Trophoblast cell (in vitro differentiated cells and primary cell): ENCODE measurements around the gene CYP27C1.

ENCODE experiments used
- DNase-seq, 2 donors: peaks; one replicate each; pipeline ENCODE4 v3.0.0-alpha.2; 2016
- H2AFZ ChIP-seq: 2 replicates; pipeline ENCODE4 v1.6.1; 2013; ENCODE audit warnings: low read length, moderate library complexity, mild to moderate bottlenecking; ENCODE audit not compliant: insufficient read depth, poor library complexity
- H2AK5ac ChIP-seq: 2 replicates; pipeline ENCODE4 v1.6.1; 2013; ENCODE audit warnings: mild to moderate bottlenecking, low read length
- H2BK120ac ChIP-seq: 2 replicates; pipeline ENCODE4 v1.6.1; 2013; ENCODE audit warnings: low read length, mild to moderate bottlenecking, moderate library complexity; ENCODE audit not compliant: insufficient read depth, poor library complexity
- H2BK12ac ChIP-seq: 2 replicates; pipeline ENCODE4 v1.6.1; 2013; ENCODE audit warnings: mild to moderate bottlenecking, low read length, moderate library complexity
- H2BK5ac ChIP-seq: 2 replicates; pipeline ENCODE4 v1.6.1; 2013; ENCODE audit warnings: low read length, low read depth, moderate library complexity, mild to moderate bottlenecking; ENCODE audit not compliant: poor library complexity
- H3K14ac ChIP-seq: 2 replicates; pipeline ENCODE4 v1.6.1; 2013; ENCODE audit warnings: mild to moderate bottlenecking, low read length
- H3K18ac ChIP-seq: 2 replicates; pipeline ENCODE4 v1.6.1; 2013; ENCODE audit warnings: mild to moderate bottlenecking, low read length
- H3K23ac ChIP-seq: 2 replicates; pipeline ENCODE4 v1.6.1; 2013; ENCODE audit warnings: low read length
- H3K27ac ChIP-seq: 2 replicates; pipeline ENCODE4 v1.5.1; 2013; ENCODE audit warnings: low read depth, mild to moderate bottlenecking, inconsistent platforms, low read length, moderate library complexity
- H3K27me3 ChIP-seq: 2 replicates; pipeline ENCODE4 v1.6.1; 2013; ENCODE audit warnings: inconsistent platforms, mild to moderate bottlenecking, low read length, moderate library complexity; ENCODE audit not compliant: insufficient read depth
- H3K36me3 ChIP-seq, 2 experiments: 1 replicate in 1 of 2; 2 replicates in 1 of 2; pipeline ENCODE4 v1.6.1; 2013; ENCODE audit warnings: low read length in 2 of 2, mild to moderate bottlenecking in 2 of 2, moderate library complexity in 1 of 2; ENCODE audit not compliant: insufficient read depth in 2 of 2, control insufficient read depth in 1 of 2
- H3K4ac ChIP-seq: 2 replicates; pipeline ENCODE4 v1.6.1; 2013; ENCODE audit warnings: low read depth, mild to moderate bottlenecking, low read length, moderate library complexity
- H3K4me1 ChIP-seq, 2 experiments: 1 replicate in 1 of 2; 2 replicates in 1 of 2; pipeline ENCODE4 v1.6.1; 2013; ENCODE audit warnings: low read length in 2 of 2, mild to moderate bottlenecking in 2 of 2, moderate library complexity in 1 of 2; ENCODE audit not compliant: insufficient read depth in 2 of 2, control insufficient read depth in 1 of 2
- H3K4me2 ChIP-seq: 2 replicates; pipeline ENCODE4 v1.6.1; 2013; ENCODE audit warnings: inconsistent platforms, mild to moderate bottlenecking, low read length, moderate library complexity
- H3K4me3 ChIP-seq: 2 replicates; pipeline ENCODE4 v1.5.1; 2013; ENCODE audit warnings: mild to moderate bottlenecking, low read depth, low read length, inconsistent platforms
- H3K79me1 ChIP-seq: one replicate; pipeline ENCODE4 v1.6.1; 2013; ENCODE audit warnings: low read length
- H3K79me2 ChIP-seq: 2 replicates; pipeline ENCODE4 v1.6.1; 2013; ENCODE audit warnings: low read length, mild to moderate bottlenecking; ENCODE audit not compliant: control insufficient read depth, insufficient read depth, poor library complexity
- H3K9ac ChIP-seq: 2 replicates; pipeline ENCODE4 v1.6.1; 2013; ENCODE audit warnings: mild to moderate bottlenecking, low read length
- H3K9me3 ChIP-seq: 2 replicates; pipeline ENCODE4 v1.6.1; 2013; ENCODE audit warnings: low read depth, mild to moderate bottlenecking, control low read depth, inconsistent platforms, low read length; ENCODE audit not compliant: insufficient read depth
- H4K12ac ChIP-seq: 2 replicates; pipeline ENCODE4 v1.6.1; 2013; ENCODE audit warnings: low read depth, mild to moderate bottlenecking, low read length, moderate library complexity
- H4K8ac ChIP-seq: 2 replicates; pipeline ENCODE4 v1.6.1; 2013; ENCODE audit warnings: low read depth, mild to moderate bottlenecking, low read length, moderate library complexity
- H4K91ac ChIP-seq: one replicate; pipeline ENCODE4 v1.6.1; 2013; ENCODE audit warnings: low read depth, mild to moderate bottlenecking, low read length, moderate library complexity
- WGBS: extraction: QIAGEN DNeasy Blood & Tissue Kit; methylation state at CpG from one replicate; pipeline ENCODE4 v1.1.7; 2013; ENCODE audit warnings: missing lambda C conversion rate; ENCODE audit not compliant: insufficient read length, insufficient coverage; ENCODE audit errors: extremely low coverage; 5-methylcytosine and 5-hydroxymethylcytosine counted together

The CYP27C1 gene

DNA sequence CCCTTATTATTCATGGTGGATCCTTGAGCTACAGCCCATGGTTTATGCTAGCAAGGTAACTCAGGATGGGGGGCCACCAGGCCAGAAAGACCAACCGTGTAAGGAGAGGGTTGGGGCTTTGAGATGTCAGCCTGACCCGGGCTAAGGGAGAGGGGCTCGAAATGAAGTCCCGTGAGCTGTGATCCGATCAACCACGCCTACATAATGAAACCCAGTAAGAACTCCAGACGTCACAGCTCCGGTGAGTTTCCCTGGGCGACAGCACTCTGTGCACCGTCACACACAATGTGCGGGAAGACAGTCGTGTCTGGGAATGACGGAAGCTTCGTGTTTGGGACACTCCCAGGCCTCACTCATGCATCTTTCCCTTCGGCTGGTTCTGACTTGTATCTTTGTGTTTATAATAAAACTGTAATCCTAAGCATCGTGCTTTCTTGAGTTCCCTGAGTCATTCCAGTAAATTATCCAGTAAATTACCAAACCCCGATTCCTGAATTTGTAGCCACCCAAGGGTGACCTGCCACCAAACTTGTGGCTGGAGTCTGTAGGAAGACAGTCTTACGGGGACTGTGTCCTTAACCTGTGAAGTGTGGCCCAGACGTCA lies 44.2 kb downstream of the CYP27C1 start:
- peaks cover 3% of the 10 kb centered on the region for H3K9me3 ChIP-seq
- H3K23ac ChIP-seq, result no peak overlapping the region
- no peaks in the 10 kb centered on the region for H3K36me3 ChIP-seq
- no peak overlapping the region for H4K8ac ChIP-seq
- H3K9ac ChIP-seq, result no peak overlapping the region
- no peak for DNase-seq
- H3K4me1 ChIP-seq, result peaks cover 2 to 4% of the 10 kb centered on the region in 2 experiments
- no peak overlapping the region for H2BK120ac ChIP-seq
- H3K14ac ChIP-seq, result no peak overlapping the region
- H4K12ac ChIP-seq, result no peak overlapping the region
- no peak overlapping the region for H3K18ac ChIP-seq
- no peak overlapping the region for H2AK5ac ChIP-seq
- no peak overlapping the region for H3K4me3 ChIP-seq
- no peaks in the 10 kb centered on the region for H3K79me1 ChIP-seq
- H3K4ac ChIP-seq, result no peak overlapping the region
- H3K4me2 ChIP-seq, result no peak overlapping the region
- H4K91ac ChIP-seq, result no peak overlapping the region
- H3K27ac ChIP-seq, result no peak overlapping the region
- no peak overlapping the region for H2AFZ ChIP-seq
- no CpG with 5 or more reads among the region's 19 CpGs for WGBS
- H3K79me2 ChIP-seq, result no peaks in the 10 kb centered on the region
- H3K27me3 ChIP-seq, result no peaks in the 10 kb centered on the region
- no peak overlapping the region for H2BK5ac ChIP-seq
- H2BK12ac ChIP-seq, result no peak overlapping the region

- WGBS, result no CpG with 5 or more reads among the region's 13 CpGs
- H3K27ac ChIP-seq, result no peak overlapping the region
- H3K14ac ChIP-seq, result no peak overlapping the region
- H3K4me2 ChIP-seq, result no peak overlapping the region
- no peak overlapping the region for H3K18ac ChIP-seq
- H4K8ac ChIP-seq, result no peak overlapping the region
- no peak overlapping the region for H2AFZ ChIP-seq
- H3K23ac ChIP-seq, result no peak overlapping the region
- no peak overlapping the region for H4K91ac ChIP-seq
- H3K36me3 ChIP-seq, result no peaks in the 10 kb centered on the region
- no peak overlapping the region for H2BK120ac ChIP-seq
- no peak overlapping the region for H3K4me3 ChIP-seq
- H2AK5ac ChIP-seq, result no peak overlapping the region
- no peak overlapping the region for H3K9ac ChIP-seq
- H3K79me2 ChIP-seq, result no peaks in the 10 kb centered on the region
- no peak overlapping the region for H2BK5ac ChIP-seq
- no peaks in the 10 kb centered on the region for H3K27me3 ChIP-seq
- H3K4me1 ChIP-seq, result peaks cover 6 to 10% of the 10 kb centered on the region in 2 experiments
- H4K12ac ChIP-seq, result no peak overlapping the region
- no peak overlapping the region for H2BK12ac ChIP-seq
- no peaks in the 10 kb centered on the region for H3K79me1 ChIP-seq
- DNase-seq, result no peak
- peaks cover 3% of the 10 kb centered on the region for H3K9me3 ChIP-seq
- H3K4ac ChIP-seq, result no peak overlapping the region
Observed at GRCh38 chr2:127175041-127175721, 44.9 kb downstream of the CYP27C1 start.

GRCh38 chr2:127174640-127175039 lies 45.5 kb downstream of the CYP27C1 start:
- Histone ChIP-seq H3K27ac (no peak overlapping the region), H3K4ac (no peak overlapping the region), H3K4me3 (no peak overlapping the region), H3K9ac (no peak overlapping the region), H2BK120ac (no peak overlapping the region), H2AFZ (no peak overlapping the region), H3K36me3 (no peaks in the 10 kb centered on the region), H4K8ac (no peak overlapping the region), H2AK5ac (no peak overlapping the region), H3K9me3 (peaks cover 3% of the 10 kb centered on the region), H3K79me2 (no peaks in the 10 kb centered on the region), H2BK12ac (no peak overlapping the region), H3K4me1 (peaks cover 6 to 13% of the 10 kb centered on the region in 2 experiments), H3K4me2 (no peak overlapping the region), H3K79me1 (no peaks in the 10 kb centered on the region), H3K14ac (no peak overlapping the region), H4K91ac (no peak overlapping the region), H3K23ac (no peak overlapping the region), H4K12ac (no peak overlapping the region), H2BK5ac (no peak overlapping the region), H3K27me3 (no peaks in the 10 kb centered on the region), H3K18ac (no peak overlapping the region)
- no peak for DNase-seq
- no CpG with 5 or more reads among the region's 6 CpGs for WGBS

GRCh38 chr2:127174136-127174535 lies 46.0 kb downstream of the CYP27C1 start:
- no CpG with 5 or more reads among the region's 6 CpGs for WGBS
- Histone ChIP-seq H2BK5ac (no peak overlapping the region), H3K9ac (no peak overlapping the region)

More at GRCh38 chr2:127174136-127174535, 46.0 kb downstream of the CYP27C1 start:
- H3K4me1 ChIP-seq, result peaks cover 6 to 13% of the 10 kb centered on the region in 2 experiments
- H3K4me2 ChIP-seq, result no peak overlapping the region
- no peak overlapping the region for H3K4me3 ChIP-seq
- H3K23ac ChIP-seq, result no peak overlapping the region
- no peaks in the 10 kb centered on the region for H3K27me3 ChIP-seq
- H2AFZ ChIP-seq, result no peak overlapping the region
- no peak overlapping the region for H4K8ac ChIP-seq
- H3K79me2 ChIP-seq, result no peaks in the 10 kb centered on the region
- H2AK5ac ChIP-seq, result no peak overlapping the region
- no peak overlapping the region for H3K4ac ChIP-seq
- H4K12ac ChIP-seq, result no peak overlapping the region
- H4K91ac ChIP-seq, result no peak overlapping the region
- no peak overlapping the region for H3K18ac ChIP-seq
- H3K79me1 ChIP-seq, result no peaks in the 10 kb centered on the region
- no peak overlapping the region for H2BK120ac ChIP-seq
- peaks cover 3% of the 10 kb centered on the region for H3K9me3 ChIP-seq
- no peak for DNase-seq
- H2BK12ac ChIP-seq, result no peak overlapping the region
- H3K27ac ChIP-seq, result no peak overlapping the region
- H3K14ac ChIP-seq, result no peak overlapping the region
- H3K36me3 ChIP-seq, result no peaks in the 10 kb centered on the region
